HEK293 (cell line): ENCODE results near the gene AGAP1.

Experiments
- CTCF ChIP-seq: fragments of 450-650 bp; formaldehyde crosslinking; IDR thresholded peaks from 2 replicates; pipeline ENCODE4 v1.5.1; 2016; ENCODE audit warnings: missing biosample characterization, missing genetic modification characterization
- REST ChIP-seq: fragments of 450-650 bp; formaldehyde crosslinking; IDR thresholded peaks from 2 replicates; pipeline ENCODE4 v1.5.1; 2016; ENCODE audit warnings: missing biosample characterization, missing genetic modification characterization
- SALL2 ChIP-seq: fragments of 450-650 bp; formaldehyde crosslinking; IDR thresholded peaks from 2 replicates; pipeline ENCODE4 v1.5.0; 2017; ENCODE audit warnings: missing biosample characterization, mild to moderate bottlenecking, missing genetic modification characterization, borderline replicate concordance
- YY1 ChIP-seq: fragments of 450-650 bp; formaldehyde crosslinking; IDR thresholded peaks from 2 replicates; pipeline ENCODE4 v1.5.1; 2018; ENCODE audit warnings: missing biosample characterization, missing genetic modification characterization
- ZBTB26 ChIP-seq: fragments of 450-650 bp; formaldehyde crosslinking; optimal IDR thresholded peaks from 2 replicates; pipeline ENCODE3; 2016; ENCODE audit warnings: missing biosample characterization, mild to moderate bottlenecking, missing genetic modification characterization
- ZBTB44 ChIP-seq: fragments of 450-650 bp; IDR thresholded peaks from 2 replicates; pipeline ENCODE4 v1.5.1; 2018; ENCODE audit warnings: missing biosample characterization, mild to moderate bottlenecking, missing genetic modification characterization
- ZNF324 ChIP-seq: fragments of 450-650 bp; formaldehyde crosslinking; IDR thresholded peaks from 2 replicates; pipeline ENCODE4 v1.5.1; 2016; ENCODE audit warnings: missing biosample characterization, missing genetic modification characterization
- ZNF423 ChIP-seq: fragments of 450-650 bp; formaldehyde crosslinking; IDR thresholded peaks from 2 replicates; pipeline ENCODE4 v1.5.1; 2016; ENCODE audit warnings: missing biosample characterization, missing genetic modification characterization
- ZNF623 ChIP-seq: fragments of 450-650 bp; formaldehyde crosslinking; IDR thresholded peaks from 2 replicates; pipeline ENCODE4 v1.5.1; 2016; ENCODE audit warnings: missing biosample characterization, missing genetic modification characterization
- ZNF747 ChIP-seq: fragments of 450-650 bp; formaldehyde crosslinking; IDR thresholded peaks from 2 replicates; pipeline ENCODE4 v1.5.1; 2016; ENCODE audit warnings: missing biosample characterization, missing genetic modification characterization
- TF ChIP-seq, protein P1 (sequence below): fragments of 450-650 bp; formaldehyde crosslinking; conservative IDR thresholded peaks from 2 replicates; pipeline ENCODE4 v1.5.1; 2016; ENCODE audit warnings: low read depth, missing biosample characterization, missing genetic modification characterization

DNA sequence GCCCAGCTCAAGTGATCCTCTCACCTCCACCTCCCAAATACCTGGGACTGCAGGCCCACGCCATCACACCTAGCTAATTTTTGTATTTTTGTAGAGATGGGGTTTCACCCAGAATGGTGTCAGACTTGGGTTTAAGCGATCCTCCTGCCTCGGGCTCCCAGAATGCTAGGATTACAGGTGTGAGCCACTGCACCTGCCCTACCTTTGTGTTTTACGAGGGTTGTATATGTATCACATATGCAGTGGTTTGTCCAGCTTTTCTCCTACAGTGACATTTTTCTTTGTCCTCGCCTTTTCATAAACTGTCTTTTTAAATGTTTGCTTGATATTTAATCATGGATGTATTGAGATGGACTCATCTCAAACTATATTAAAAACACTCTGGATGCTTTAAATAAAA lies 38.5 kb downstream of the AGAP1 start:
- TF ChIP-seq ZNF423 (tag by site-specific recombination) (no peak), ZNF747 (tag by site-specific recombination) (no peak), ZNF324 (tag by site-specific recombination) (no peak), CTCF (tag by site-specific recombination) (no peak), REST (tag by site-specific recombination) (no peak), ZBTB44 (tag by site-specific recombination) (no peak), ZNF623 (no peak), SALL2 (tag by site-specific recombination) (no peak), YY1 (no peak), ZBTB26 (tag by site-specific recombination) (no peak)
- TF ChIP-seq, protein P1, sequence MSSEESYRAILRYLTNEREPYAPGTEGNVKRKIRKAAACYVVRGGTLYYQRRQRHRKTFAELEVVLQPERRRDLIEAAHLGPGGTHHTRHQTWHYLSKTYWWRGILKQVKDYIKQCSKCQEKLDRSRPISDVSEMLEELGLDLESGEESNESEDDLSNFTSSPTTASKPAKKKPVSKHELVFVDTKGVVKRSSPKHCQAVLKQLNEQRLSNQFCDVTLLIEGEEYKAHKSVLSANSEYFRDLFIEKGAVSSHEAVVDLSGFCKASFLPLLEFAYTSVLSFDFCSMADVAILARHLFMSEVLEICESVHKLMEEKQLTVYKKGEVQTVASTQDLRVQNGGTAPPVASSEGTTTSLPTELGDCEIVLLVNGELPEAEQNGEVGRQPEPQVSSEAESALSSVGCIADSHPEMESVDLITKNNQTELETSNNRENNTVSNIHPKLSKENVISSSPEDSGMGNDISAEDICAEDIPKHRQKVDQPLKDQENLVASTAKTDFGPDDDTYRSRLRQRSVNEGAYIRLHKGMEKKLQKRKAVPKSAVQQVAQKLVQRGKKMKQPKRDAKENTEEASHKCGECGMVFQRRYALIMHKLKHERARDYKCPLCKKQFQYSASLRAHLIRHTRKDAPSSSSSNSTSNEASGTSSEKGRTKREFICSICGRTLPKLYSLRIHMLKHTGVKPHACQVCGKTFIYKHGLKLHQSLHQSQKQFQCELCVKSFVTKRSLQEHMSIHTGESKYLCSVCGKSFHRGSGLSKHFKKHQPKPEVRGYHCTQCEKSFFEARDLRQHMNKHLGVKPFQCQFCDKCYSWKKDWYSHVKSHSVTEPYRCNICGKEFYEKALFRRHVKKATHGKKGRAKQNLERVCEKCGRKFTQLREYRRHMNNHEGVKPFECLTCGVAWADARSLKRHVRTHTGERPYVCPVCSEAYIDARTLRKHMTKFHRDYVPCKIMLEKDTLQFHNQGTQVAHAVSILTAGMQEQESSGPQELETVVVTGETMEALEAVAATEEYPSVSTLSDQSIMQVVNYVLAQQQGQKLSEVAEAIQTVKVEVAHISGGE = no peak
